Aorta (tissue), 5 donors: ENCODE results near the gene CYB5R4. TPM values are rescaled to one million over a fixed set of nuclear protein-coding genes. Genes with fewer than 3 reads are reported as not detected.

Experiments
- ATAC-seq: fragments of 200-7000 bp; cut with Tn5 transposase; one replicate; pipeline ENCODE4 v1.9.1; 2022; ENCODE audit warnings: moderate library complexity; ENCODE audit not compliant: low FRiP score
- DNase-seq, 2 donors: peaks; one replicate each; pipeline ENCODE4 v3.0.0-alpha.2; 2020
- H3K27ac ChIP-seq, 2 donors: one replicate each; pipeline ENCODE4 v1.5.1; 2013; ENCODE audit warnings: low read length in 2 of 2, mild to moderate bottlenecking in 2 of 2, moderate library complexity in 2 of 2, control low read depth in 1 of 2, inconsistent platforms in 1 of 2, low read depth in 1 of 2
- H3K27me3 ChIP-seq, 2 donors: one replicate each; pipeline ENCODE4 v1.6.1; 2013; ENCODE audit warnings: control low read depth in 1 of 2, low read length in 1 of 2, mild to moderate bottlenecking in 1 of 2, moderate library complexity in 1 of 2; ENCODE audit not compliant: insufficient read depth in 2 of 2, control insufficient read depth in 1 of 2
- H3K36me3 ChIP-seq, 2 donors: one replicate each; pipeline ENCODE4 v1.6.1; 2013; ENCODE audit warnings: control low read depth in 1 of 2, low read length in 1 of 2, mild to moderate bottlenecking in 1 of 2; ENCODE audit not compliant: insufficient read depth in 2 of 2, control insufficient read depth in 1 of 2
- H3K4me1 ChIP-seq, 2 donors: one replicate each; pipeline ENCODE4 v1.6.1; 2013; ENCODE audit warnings: low read length in 2 of 2, control low read depth in 1 of 2, mild to moderate bottlenecking in 1 of 2, moderate library complexity in 1 of 2; ENCODE audit not compliant: insufficient read depth in 2 of 2, control insufficient read depth in 1 of 2
- H3K4me3 ChIP-seq, 2 donors: one replicate each; pipeline ENCODE4 v1.5.1; 2013; ENCODE audit warnings: low read length in 2 of 2, control low read depth in 1 of 2, mild to moderate bottlenecking in 1 of 2
- H3K9me3 ChIP-seq: one replicate; pipeline ENCODE4 v1.6.1; 2013; ENCODE audit warnings: mild to moderate bottlenecking, low read length; ENCODE audit not compliant: control insufficient read depth
- WGBS, 2 donors: extraction: QIAGEN DNeasy Blood & Tissue Kit; methylation state at CpG; one replicate each; pipeline ENCODE4 v1.1.7; 2013; 5-methylcytosine and 5-hydroxymethylcytosine counted together
- intact Hi-C, 2 donors: fragments of 100-400 bp; cut with DNase I; formaldehyde crosslinking; loops; one replicate each; pipeline versions ENCODE4 v1.14.2 to v1.15.0; 2022
- polyA plus RNA-seq, 2 donors: library from polyadenylated mRNA; stranded (reverse); fragments of 200-250 nt; gene quantifications; one replicate each; pipeline ENCODE4 v1.2.3, GENCODE V29; 2013
- total RNA-seq, 2 donors: library from RNA; stranded (reverse); fragmentation: NEBNext Ultra II Directional; extraction: Animal tissue kit (Norgen Biotek cat#: 25700); gene quantifications; one replicate each; pipeline ENCODE4 v1.2.1, GENCODE V29; 2021
- donor health status: healthy with polysubstance abuse.
- donor health status: Bipolar disorder and iron deficiency.
- donor health status: DM: no; HTN: no; CAD: no.
- donor health status: DM: no; HTN: no; CAD: no.
- donor health status: DM: yes; HTN: yes; CAD: no.

Gene CYB5R4
- total and polyA plus RNA-seq, 4 donors: 4.6 to 22.8 (median 19.5) TPM

DNA sequence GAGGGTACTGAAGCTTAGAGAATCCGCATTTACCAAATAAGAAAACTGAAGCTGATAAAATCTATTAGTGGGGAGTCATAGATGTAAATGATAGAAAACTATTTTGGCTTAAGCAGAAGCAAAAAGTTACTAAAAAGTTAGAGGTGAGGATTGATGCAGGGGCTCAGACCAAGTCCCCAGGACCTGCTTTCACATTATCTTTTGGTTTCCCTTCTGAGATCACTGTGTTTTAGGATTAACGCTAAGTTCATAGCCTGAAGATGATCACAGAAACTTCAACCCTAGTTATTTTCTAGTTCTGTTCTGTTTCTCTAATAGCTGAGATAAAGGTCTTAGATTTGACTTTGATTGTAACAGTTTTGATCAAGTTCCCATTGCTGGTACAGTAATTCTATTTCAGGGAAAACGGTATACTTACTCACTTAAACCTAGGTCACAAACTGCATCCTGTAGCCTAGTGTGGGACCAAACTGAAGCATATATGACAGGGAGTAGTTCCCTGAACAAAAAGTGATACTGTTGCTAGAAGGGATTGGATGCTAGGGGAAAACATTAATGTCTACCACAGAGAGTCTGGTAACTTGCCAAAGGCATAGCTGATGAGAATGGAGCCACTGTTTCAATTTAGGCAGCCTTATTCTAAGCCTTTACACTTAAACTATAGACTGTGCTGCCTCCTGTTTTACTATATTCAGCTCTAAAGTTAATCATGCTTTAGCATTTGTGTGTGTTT, 13.1 kb downstream of the CYB5R4 start:
- H3K36me3 ChIP-seq: no peaks in the 10 kb centered on the region
- no peaks in the 10 kb centered on the region for H3K9me3 ChIP-seq
- intact Hi-C loops: no loop called here
- ATAC-seq (no peak), DNase-seq (no peak)
- no peak overlapping the region for H3K27ac ChIP-seq
- peaks cover 0 to 2% of the 10 kb centered on the region in 2 donors for H3K4me1 ChIP-seq
- 88 to 97% methylated on average over 3 of the region's 3 CpGs for WGBS, 2 donors
- no peaks in the 10 kb centered on the region for H3K27me3 ChIP-seq
- H3K4me3 ChIP-seq: no peak overlapping the region

- Histone ChIP-seq H3K4me1 (peaks cover 0 to 2% of the 10 kb centered on the region in 2 donors), H3K27me3 (no peaks in the 10 kb centered on the region), H3K36me3 (no peaks in the 10 kb centered on the region), H3K4me3 (no peak overlapping the region), H3K9me3 (no peaks in the 10 kb centered on the region), H3K27ac (no peak overlapping the region)
- intact Hi-C loops: no loop called here
- ATAC-seq (no peak), DNase-seq (no peak)
Observed at GRCh38 chr6:83873869-83874268, 14.4 kb downstream of the CYB5R4 start.

DNA sequence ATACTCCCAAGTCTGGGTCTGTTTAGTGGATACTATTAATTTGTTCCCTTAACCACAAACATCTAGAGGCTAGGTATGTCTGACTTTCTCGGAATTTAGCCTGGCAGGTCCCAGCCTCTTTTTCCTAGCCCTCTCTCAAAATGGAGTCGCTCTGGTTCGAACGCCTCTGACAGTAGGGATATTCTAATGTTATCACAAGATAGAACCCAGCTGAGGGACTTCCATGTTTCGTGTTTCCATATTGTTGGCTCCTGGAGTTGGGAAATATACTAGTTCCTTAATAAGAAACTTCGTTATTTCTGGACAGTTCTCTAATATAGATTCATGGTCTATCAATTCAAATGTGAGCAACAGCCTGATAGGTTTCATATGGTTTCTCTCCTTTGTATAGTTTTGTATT, 16.4 kb downstream of the CYB5R4 start:
- WGBS, 2 donors: 94% methylated on average over 6 of the region's 6 CpGs
- DNase-seq: no peak
- Histone ChIP-seq H3K4me1 (no peaks in the 10 kb centered on the region), H3K27me3 (no peaks in the 10 kb centered on the region), H3K27ac (no peak overlapping the region), H3K4me3 (no peak overlapping the region), H3K36me3 (no peaks in the 10 kb centered on the region), H3K9me3 (no peaks in the 10 kb centered on the region)
- intact Hi-C loops: no loop called here
- no peak for ATAC-seq

GRCh38 chr6:83878902-83879644, 19.6 kb downstream of the CYB5R4 start:
- no peaks in the 10 kb centered on the region for H3K9me3 ChIP-seq
- ATAC-seq (no peak), DNase-seq (no peak)
- H3K4me1 ChIP-seq: no peaks in the 10 kb centered on the region
- H3K27ac ChIP-seq: no peak overlapping the region
- H3K36me3 ChIP-seq: no peaks in the 10 kb centered on the region
- H3K27me3 ChIP-seq: no peaks in the 10 kb centered on the region
- intact Hi-C loops: no loop called here
- no peak overlapping the region for H3K4me3 ChIP-seq
- WGBS, 2 donors: 69 to 78% methylated on average over 4 of the region's 4 CpGs

DNA sequence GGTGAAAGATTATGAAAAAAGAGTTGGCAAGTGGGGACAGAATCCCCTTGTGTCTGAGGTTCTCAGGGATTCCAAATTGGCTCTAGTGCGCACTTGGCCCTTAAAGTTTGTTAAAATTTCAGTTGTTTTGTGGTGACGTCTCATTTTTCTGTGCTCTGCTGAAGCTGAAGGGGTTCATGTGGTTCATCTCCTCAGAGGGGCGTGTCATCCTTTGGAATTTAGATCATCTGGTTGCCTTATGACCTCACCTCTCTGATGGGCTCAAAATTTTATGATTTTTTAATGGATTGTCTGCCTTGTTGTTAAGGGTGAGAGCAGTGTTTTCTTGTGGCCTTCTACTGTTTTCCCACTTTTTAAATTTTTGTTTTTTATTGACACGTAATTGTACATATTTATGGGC, 20.3 kb downstream of the CYB5R4 start:
- DNase-seq: no peak
- WGBS, 2 donors: 91% methylated on average over 4 of the region's 4 CpGs
- H3K27ac ChIP-seq: no peak overlapping the region
- H3K4me1 ChIP-seq: no peaks in the 10 kb centered on the region
- intact Hi-C loops: loop anchor here (5.0 to 10.0 kb wide), 3 partner anchors 95 to 343 kb away; partner anchors contain the start of gene MRAP2 (in 1 of the 2)
- no peaks in the 10 kb centered on the region for H3K36me3 ChIP-seq
- no peak for ATAC-seq
- H3K27me3 ChIP-seq: no peaks in the 10 kb centered on the region
- H3K4me3 ChIP-seq: no peak overlapping the region
- no peaks in the 10 kb centered on the region for H3K9me3 ChIP-seq

DNA sequence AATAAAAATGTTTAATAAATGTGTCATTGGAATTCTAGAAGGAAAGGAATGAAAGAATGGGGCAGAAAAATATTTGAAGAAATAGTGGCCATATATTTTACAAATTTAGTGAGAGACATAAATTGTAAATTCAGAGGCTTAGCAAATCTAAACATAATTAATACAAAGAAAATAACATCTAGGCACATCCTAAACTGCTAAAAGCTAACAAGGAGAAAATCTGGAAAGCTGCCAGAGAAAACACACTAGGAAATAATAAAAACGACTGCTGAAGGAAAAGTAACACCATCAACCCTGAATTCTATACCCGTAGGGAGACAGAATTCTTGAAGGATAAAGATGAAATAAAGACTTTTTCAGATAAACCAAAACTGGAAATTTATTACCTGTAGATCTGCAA, 23.8 kb downstream of the CYB5R4 start:
- ATAC-seq (no peak), DNase-seq (no peak)
- Histone ChIP-seq H3K4me1 (peaks cover 0 to 5% of the 10 kb centered on the region in 2 donors), H3K9me3 (no peaks in the 10 kb centered on the region), H3K27ac (no peak overlapping the region), H3K27me3 (no peaks in the 10 kb centered on the region), H3K4me3 (no peak overlapping the region), H3K36me3 (no peaks in the 10 kb centered on the region)
- WGBS, 2 donors: 12 to 14% methylated on average over 2 of the region's 2 CpGs
- intact Hi-C loops: loop anchor here (5.0 to 10.0 kb wide), 3 partner anchors 92 to 339 kb away; partner anchors contain the start of gene MRAP2 (in 1 of the 2)

DNA sequence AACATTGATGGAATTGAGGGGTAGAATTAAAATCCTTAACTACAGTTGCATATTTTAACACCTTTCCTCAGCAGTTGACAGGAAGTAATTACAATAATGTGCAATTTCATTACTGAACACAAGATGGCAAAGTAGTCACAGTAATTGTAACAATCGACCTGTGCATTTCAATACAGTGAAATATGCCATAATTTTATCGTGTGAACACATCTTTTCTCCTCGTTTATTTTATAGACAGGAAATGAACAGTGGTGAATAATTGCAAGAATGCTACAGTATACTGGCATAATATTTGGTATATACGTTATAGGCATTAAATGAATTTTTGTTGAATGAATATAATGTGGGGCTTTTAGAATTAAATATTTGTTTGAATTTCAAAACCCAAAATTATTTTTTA, 25.0 kb downstream of the CYB5R4 start:
- no peak overlapping the region for H3K27ac ChIP-seq
- peak; percentile 81 for ATAC-seq
- H3K4me1 ChIP-seq: peaks cover 0 to 5% of the 10 kb centered on the region in 2 donors
- intact Hi-C loops: loop anchor here (1.0 to 10.0 kb wide), 4 partner anchors 90 to 338 kb away; partner anchors contain the start of gene MRAP2 (in 1 of the 2)
- H3K36me3 ChIP-seq: no peaks in the 10 kb centered on the region
- no peak for DNase-seq
- no peak overlapping the region for H3K4me3 ChIP-seq
- 1% methylated on average over 4 of the region's 4 CpGs for WGBS, 2 donors
- no peaks in the 10 kb centered on the region for H3K9me3 ChIP-seq
- H3K27me3 ChIP-seq: no peaks in the 10 kb centered on the region

GRCh38 chr6:83885984-83886383, 26.5 kb downstream of the CYB5R4 start:
- DNase-seq: no peak
- H3K4me1 ChIP-seq: peaks cover 0 to 5% of the 10 kb centered on the region in 2 donors
- H3K36me3 ChIP-seq: no peaks in the 10 kb centered on the region
- no peak overlapping the region for H3K4me3 ChIP-seq
- 72 to 76% methylated on average over 2 of the region's 2 CpGs for WGBS, 2 donors
- peak; percentile 60 for ATAC-seq
- H3K27me3 ChIP-seq: no peaks in the 10 kb centered on the region
- intact Hi-C loops: loop anchor here (5.0 to 10.0 kb wide), 3 partner anchors 89 to 311 kb away; partner anchors contain the start of gene MRAP2 (in 1 of the 2)
- no peaks in the 10 kb centered on the region for H3K9me3 ChIP-seq
- H3K27ac ChIP-seq: peak overlapping the region; percentile 19 to 36
